Ishikawa (cell line): ENCODE measurements around the gene ANGPTL7.

Source experiments
- EGR1 ChIP-seq: IDR thresholded peaks from 2 replicates; pipeline ENCODE4 v1.6.1; 2012
- NFIC ChIP-seq: IDR thresholded peaks from 2 replicates; pipeline ENCODE4 v1.6.1; 2012
- TAF1 ChIP-seq: IDR thresholded peaks from 2 replicates; pipeline ENCODE4 v1.6.1; 2012; ENCODE audit warnings: low read depth, mild to moderate bottlenecking
- TF ChIP-seq, protein P1 (sequence below): IDR thresholded peaks from 2 replicates; pipeline ENCODE4 v1.6.1; 2012; ENCODE audit warnings: low read depth, mild to moderate bottlenecking

DNA sequence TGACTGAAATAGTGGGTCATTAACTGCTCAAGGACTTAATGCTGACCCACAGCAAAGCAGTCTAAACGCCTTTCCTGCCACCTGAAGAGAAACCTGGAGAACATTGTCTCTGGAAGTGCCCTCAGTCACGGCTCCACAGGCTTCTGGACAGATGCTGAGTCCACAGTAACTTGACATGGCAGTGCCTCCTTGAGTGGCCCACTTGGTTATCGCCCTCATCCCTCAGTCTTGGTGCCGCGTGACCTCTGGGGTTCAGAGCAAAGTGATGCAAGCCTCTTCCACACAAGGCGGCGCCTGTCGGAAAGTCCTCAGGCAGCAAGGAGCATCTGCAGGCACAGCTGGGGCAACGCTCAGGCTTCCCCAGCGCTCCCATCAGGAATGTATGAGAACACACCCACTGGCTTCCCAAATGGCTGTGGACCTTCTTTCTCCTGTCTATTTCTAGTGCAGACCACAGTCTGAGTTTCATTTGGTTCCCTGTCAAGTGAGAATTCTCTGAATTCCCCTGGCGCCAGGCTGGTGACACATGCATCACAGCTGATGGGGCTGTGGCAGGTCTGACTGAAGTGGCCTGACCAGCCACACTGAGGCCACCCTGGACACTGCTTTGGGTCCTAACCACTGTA lies 13.0 kb upstream of the ANGPTL7 start:
- TF ChIP-seq NFIC (no peak), EGR1 (no peak), TAF1 (no peak)
- TF ChIP-seq, protein P1, sequence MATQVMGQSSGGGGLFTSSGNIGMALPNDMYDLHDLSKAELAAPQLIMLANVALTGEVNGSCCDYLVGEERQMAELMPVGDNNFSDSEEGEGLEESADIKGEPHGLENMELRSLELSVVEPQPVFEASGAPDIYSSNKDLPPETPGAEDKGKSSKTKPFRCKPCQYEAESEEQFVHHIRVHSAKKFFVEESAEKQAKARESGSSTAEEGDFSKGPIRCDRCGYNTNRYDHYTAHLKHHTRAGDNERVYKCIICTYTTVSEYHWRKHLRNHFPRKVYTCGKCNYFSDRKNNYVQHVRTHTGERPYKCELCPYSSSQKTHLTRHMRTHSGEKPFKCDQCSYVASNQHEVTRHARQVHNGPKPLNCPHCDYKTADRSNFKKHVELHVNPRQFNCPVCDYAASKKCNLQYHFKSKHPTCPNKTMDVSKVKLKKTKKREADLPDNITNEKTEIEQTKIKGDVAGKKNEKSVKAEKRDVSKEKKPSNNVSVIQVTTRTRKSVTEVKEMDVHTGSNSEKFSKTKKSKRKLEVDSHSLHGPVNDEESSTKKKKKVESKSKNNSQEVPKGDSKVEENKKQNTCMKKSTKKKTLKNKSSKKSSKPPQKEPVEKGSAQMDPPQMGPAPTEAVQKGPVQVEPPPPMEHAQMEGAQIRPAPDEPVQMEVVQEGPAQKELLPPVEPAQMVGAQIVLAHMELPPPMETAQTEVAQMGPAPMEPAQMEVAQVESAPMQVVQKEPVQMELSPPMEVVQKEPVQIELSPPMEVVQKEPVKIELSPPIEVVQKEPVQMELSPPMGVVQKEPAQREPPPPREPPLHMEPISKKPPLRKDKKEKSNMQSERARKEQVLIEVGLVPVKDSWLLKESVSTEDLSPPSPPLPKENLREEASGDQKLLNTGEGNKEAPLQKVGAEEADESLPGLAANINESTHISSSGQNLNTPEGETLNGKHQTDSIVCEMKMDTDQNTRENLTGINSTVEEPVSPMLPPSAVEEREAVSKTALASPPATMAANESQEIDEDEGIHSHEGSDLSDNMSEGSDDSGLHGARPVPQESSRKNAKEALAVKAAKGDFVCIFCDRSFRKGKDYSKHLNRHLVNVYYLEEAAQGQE = no peak
